ENCODE data around the gene COL23A1.
"Not testable (repeated sequence)": the region's sequence is repeated elsewhere in the genome, so short reads cannot be mapped to it uniquely, and the experiment has no call there.

COL23A1 gene

GRCh38 chr5:178230879-178231538, 359.2 kb downstream of the COL23A1 start:
- peak overlapping the region; percentile 92 for H3K4me3 ChIP-seq (replicated peaks; ENCODE audit: low read depth, low read length)
- no peak for DNase-seq (ENCODE audit: extremely low read depth, low read depth)
- no peak for TF ChIP-seq CTCF (IDR thresholded peaks at IDR 0.05; ENCODE audit: low read depth, low read length, missing control alignments)

- no peak for DNase-seq (ENCODE audit: extremely low read depth, low read depth)
- peak overlapping the region; percentile 92; the same call in 1 of the 2 replicates for H3K4me3 ChIP-seq (replicated peaks; ENCODE audit: low read depth, low read length)
- no peak for TF ChIP-seq CTCF (IDR thresholded peaks at IDR 0.05; ENCODE audit: low read depth, low read length, missing control alignments)
These were observed 360.3 kb downstream of the COL23A1 start for GRCh38 chr5:178229861-178230260.

GRCh38 chr5:178229111-178229510, 361.1 kb downstream of the COL23A1 start:
- not testable (repeated sequence) for DNase-seq (ENCODE audit: extremely low read depth, low read depth); H3K4me3 ChIP-seq (replicated peaks; ENCODE audit: low read depth, low read length)

GRCh38 chr5:178228609-178229008, 361.6 kb downstream of the COL23A1 start:
- DNase-seq (ENCODE audit: extremely low read depth, low read depth), result no peak
- TF ChIP-seq CTCF (IDR thresholded peaks at IDR 0.05; ENCODE audit: low read depth, low read length, missing control alignments), result no peak
- no peak overlapping the region for H3K4me3 ChIP-seq (replicated peaks; ENCODE audit: low read depth, low read length)

GRCh38 chr5:178227929-178228328, 362.3 kb downstream of the COL23A1 start:
- no peak for TF ChIP-seq CTCF (IDR thresholded peaks at IDR 0.05; ENCODE audit: low read depth, low read length, missing control alignments)
- no peak overlapping the region for H3K4me3 ChIP-seq (replicated peaks; ENCODE audit: low read depth, low read length)
- no peak for DNase-seq (ENCODE audit: extremely low read depth, low read depth)

GRCh38 chr5:178227138-178227659, 363.0 kb downstream of the COL23A1 start:
- no peak for TF ChIP-seq CTCF (IDR thresholded peaks at IDR 0.05; ENCODE audit: low read depth, low read length, missing control alignments)
- DNase-seq (ENCODE audit: extremely low read depth, low read depth), result no peak
- no peak overlapping the region for H3K4me3 ChIP-seq (replicated peaks; ENCODE audit: low read depth, low read length)

GRCh38 chr5:178225174-178225573, 365.0 kb downstream of the COL23A1 start:
- DNase-seq (ENCODE audit: extremely low read depth, low read depth), result no peak
- no peak for TF ChIP-seq CTCF (IDR thresholded peaks at IDR 0.05; ENCODE audit: low read depth, low read length, missing control alignments)
- H3K4me3 ChIP-seq (replicated peaks; ENCODE audit: low read depth, low read length), result no peak overlapping the region
